GM12878 (cell line): ENCODE measurements around the gene OSBPL3. TPM values are rescaled to one million over a fixed set of nuclear protein-coding genes. Genes with fewer than 3 reads are reported as not detected.
A peak's percentile ranks its signal among the peaks of the same experiment; 100 is the strongest.

Experiments
- ATAC-seq: fragments of 200-7000 bp; cut with Tn5 transposase; 3 replicates; pipeline ENCODE4 v1.9.1; 2020; ENCODE audit warnings: mild to moderate bottlenecking, moderate library complexity
- BruUV-seq: library from RNA; stranded (reverse); fragments of 400-500 nt; replicated peaks from 2 replicates; lab custom pipeline; 2021; lab: Mats Ljungman, UMichigan
- CTCF ChIA-PET: fragments of 300-600 bp; sonication (Branson Sonifier 250); formaldehyde crosslinking; extraction: SDS; loops from one replicate; lab custom pipeline; 2021; ENCODE audit warnings: inconsistent platforms; lab: Yijun Ruan, JAX
- POLR2A ChIA-PET: fragments of 350-600 bp; formaldehyde crosslinking; extraction: SDS; loops from one replicate; lab custom pipeline; 2021; ENCODE audit warnings: inconsistent platforms; lab: Charles Lee
- RAD21 ChIA-PET: fragments of 300-600 bp; sonication (Branson Sonifier 250); formaldehyde crosslinking; loops from one replicate; lab custom pipeline; 2023; ENCODE audit warnings: antibody characterized with exemption; ENCODE audit not compliant: unreplicated experiment; lab: Charles Lee
- SMC1A ChIA-PET: fragments of 300-600 bp; sonication (Branson Sonifier 250); formaldehyde crosslinking; loops from one replicate; lab custom pipeline; 2023; ENCODE audit not compliant: unreplicated experiment, uncharacterized antibody; lab: Charles Lee
- DNase-seq: peaks from one replicate; pipeline ENCODE4 v3.0.0-alpha.2; 2011; ENCODE audit warnings: low read depth, low spot score
- FAIRE-seq: peaks from 3 replicates; lab custom pipeline; 2011; peaks lifted over from hg19 to GRCh38; lab: Jason Lieb, UNC
- H2AFZ ChIP-seq: 2 replicates; pipeline ENCODE4 v1.6.0; 2011; ENCODE audit warnings: low read depth, low read length, control low read depth; ENCODE audit not compliant: control insufficient read depth
- H3K27ac ChIP-seq: 2 replicates; pipeline ENCODE4 v1.5.1; 2011; ENCODE audit warnings: control low read depth; ENCODE audit not compliant: control insufficient read depth, insufficient read depth
- H3K27me3 ChIP-seq, 2 experiments: replicated peaks in 1 of 2; 2 replicates each; pipeline versions ENCODE4 v1.6.0 to v1.6.1; 2011; ENCODE audit warnings: low read length in 1 of 2; ENCODE audit not compliant: control insufficient read depth in 2 of 2, insufficient read depth in 2 of 2
- H3K36me3 ChIP-seq, 2 experiments: 2 replicates each; pipeline ENCODE4 v1.5.1; 2011; ENCODE audit warnings: low read length in 1 of 2; ENCODE audit not compliant: control insufficient read depth in 2 of 2, insufficient read depth in 2 of 2
- H3K4me1 ChIP-seq: 2 replicates; pipeline ENCODE4 v1.6.1; 2011; ENCODE audit warnings: mild to moderate bottlenecking, low read length, moderate library complexity, mixed read lengths; ENCODE audit not compliant: control insufficient read depth, insufficient read depth
- H3K4me2 ChIP-seq: 2 replicates; pipeline ENCODE4 v1.6.0; 2011; ENCODE audit warnings: control low read depth; ENCODE audit not compliant: control insufficient read depth, insufficient read depth
- H3K4me3 ChIP-seq: fragments of 200-600 bp; sonication (generic); 2 replicates; pipeline ENCODE4 v1.5.1; 2016
- H3K79me2 ChIP-seq: 2 replicates; pipeline ENCODE4 v1.6.0; 2011; ENCODE audit warnings: low read length; ENCODE audit not compliant: control insufficient read depth, insufficient read depth
- H3K9ac ChIP-seq: 2 replicates; pipeline ENCODE4 v1.8.0; 2011; ENCODE audit warnings: low read length, control low read depth, mixed read lengths; ENCODE audit not compliant: control insufficient read depth, insufficient read depth
- H3K9me3 ChIP-seq: replicated peaks from 3 replicates; pipeline ENCODE4 v1.5.1; 2011; ENCODE audit warnings: mild to moderate bottlenecking, low read length; ENCODE audit not compliant: control insufficient read depth, insufficient read depth
- H4K20me1 ChIP-seq: 2 replicates; pipeline ENCODE4 v1.6.0; 2011; ENCODE audit not compliant: control insufficient read depth, insufficient read depth
- LARP7 ChIP-seq: fragments of 450-650 bp; IDR thresholded peaks from 2 replicates; pipeline ENCODE4 v1.6.1; 2017; ENCODE audit warnings: mild to moderate bottlenecking
- MTA2 ChIP-seq: fragments of 450-650 bp; IDR thresholded peaks from 2 replicates; pipeline ENCODE4 v1.6.1; 2016; ENCODE audit warnings: low read depth, mild to moderate bottlenecking, moderate library complexity
- RUNX3 ChIP-seq: IDR thresholded peaks from 2 replicates; pipeline ENCODE4 v1.6.1; 2012; ENCODE audit warnings: low read length, inconsistent platforms
- WGBS: methylation state at CpG from one replicate; pipeline ENCODE4 v1.1.6; 2016; ENCODE audit warnings: low lambda C conversion rate; ENCODE audit not compliant: insufficient replicate concordance, insufficient coverage; ENCODE audit errors: missing lambda C conversion rate; 5-methylcytosine and 5-hydroxymethylcytosine counted together
- in situ Hi-C: fragments of 300-500 bp; cut with MboI; formaldehyde crosslinking; loops from 9 replicates; pipeline ENCODE4 v1.14.3; 2018; ENCODE audit warnings: mixed read lengths
- intact Hi-C: fragments of 100-400 bp; cut with micrococcal nuclease; formaldehyde crosslinking; loops from one replicate; pipeline ENCODE4 v1.14.2; 2022; ENCODE audit not compliant: unreplicated experiment
- polyA plus RNA-seq, 11 experiments: library from polyadenylated mRNA; depleted of rRNA in 4 of 11; unstranded in 6 of 11; stranded (reverse) in 5 of 11; fragments of >200 nt; fragmentation: Nextera tagmentation in 4 of 11; fragmentation: Illumina TruSeq in 1 of 11; extraction: Ambion mirVana in 4 of 11; extraction: Trizol in 1 of 11; gene quantifications; 1 replicate in 1 of 11; 2 replicates in 10 of 11; pipeline versions ENCODE4 v1.2.1 to v1.2.3, GENCODE V29; 2011 to 2016; ENCODE audit warnings: inconsistent platforms in 2 of 11, missing spikeins in 2 of 11, low read depth in 1 of 11
- total RNA-seq, 4 experiments: library from RNA; depleted of rRNA in 3 of 4; stranded (reverse); fragments of >200 nt in 3 of 4; fragmentation: Illumina TruSeq in 1 of 4; extraction: Trizol in 1 of 4; gene quantifications; 2 replicates each; pipeline versions ENCODE4 v1.2.1 to v1.2.3, GENCODE V29; 2013 to 2021
- TF ChIP-seq, protein P1 (sequence below): fragments of 450-650 bp; IDR thresholded peaks from 2 replicates; pipeline ENCODE4 v1.6.1; 2016; ENCODE audit warnings: mild to moderate bottlenecking

The OSBPL3 gene
- total and polyA plus RNA-seq, 10 of the 15 experiments (the other 5 are each of a cell fraction or from before 2014, with no cell fraction given): 6.1 to 46.6 (median 27.0) TPM

DNA sequence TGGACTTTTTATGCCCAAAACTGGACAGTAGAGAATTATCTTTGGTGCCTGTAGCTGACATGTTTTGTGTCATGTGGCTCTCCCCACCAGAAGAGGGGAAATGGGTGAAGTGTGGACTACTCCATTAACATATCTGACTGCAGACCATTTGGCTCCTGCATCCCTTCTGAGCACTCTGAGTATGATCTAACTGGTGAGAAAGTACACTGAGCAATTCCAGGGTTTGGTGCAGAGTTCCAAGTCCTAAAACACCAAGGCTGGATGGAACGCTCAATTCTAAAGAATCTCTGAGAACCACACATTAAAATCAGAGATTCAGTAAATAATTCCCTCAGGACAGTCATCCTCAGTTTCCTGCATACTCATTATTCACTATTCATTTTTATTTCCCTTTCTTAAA is 22.8 kb upstream of the OSBPL3 start:
- H3K79me2 ChIP-seq: no peaks in the 10 kb centered on the region
- no peaks in the 10 kb centered on the region for H4K20me1 ChIP-seq
- 69% methylated on average over 1 of the region's 1 CpG for WGBS
- in situ Hi-C loops (no loop called here), intact Hi-C loops (no loop called here)
- H3K27me3 ChIP-seq: no peaks in the 10 kb centered on the region
- TF ChIP-seq RUNX3: no peak
- no peaks in the 10 kb centered on the region for H3K9me3 ChIP-seq
- ChIA-PET CTCF (interaction anchor here (0.8 kb wide), 1 partner anchor 96 kb away, joined by 3 read pairs; no protein-coding TSS in a partner anchor), RAD21 (interaction anchor here (0.7 kb wide), 1 partner anchor 67 kb away, joined by 3 read pairs; no protein-coding TSS in a partner anchor), POLR2A (no interaction called here), SMC1A (interaction anchor here (0.8 kb wide), 1 partner anchor 9 kb away, joined by 4 read pairs; no protein-coding TSS in a partner anchor)
- H3K4me3 ChIP-seq: no peak overlapping the region
- H3K4me1 ChIP-seq: no peaks in the 10 kb centered on the region
- no peak overlapping the region for H2AFZ ChIP-seq
- FAIRE-seq (no peak), DNase-seq (no peak), ATAC-seq (no peak)
- no peak overlapping the region for H3K9ac ChIP-seq
- no peak overlapping the region for H3K4me2 ChIP-seq
- no peaks in the 10 kb centered on the region for H3K36me3 ChIP-seq
- BruUV-seq: no TSS peak
- H3K27ac ChIP-seq: no peak overlapping the region

DNA sequence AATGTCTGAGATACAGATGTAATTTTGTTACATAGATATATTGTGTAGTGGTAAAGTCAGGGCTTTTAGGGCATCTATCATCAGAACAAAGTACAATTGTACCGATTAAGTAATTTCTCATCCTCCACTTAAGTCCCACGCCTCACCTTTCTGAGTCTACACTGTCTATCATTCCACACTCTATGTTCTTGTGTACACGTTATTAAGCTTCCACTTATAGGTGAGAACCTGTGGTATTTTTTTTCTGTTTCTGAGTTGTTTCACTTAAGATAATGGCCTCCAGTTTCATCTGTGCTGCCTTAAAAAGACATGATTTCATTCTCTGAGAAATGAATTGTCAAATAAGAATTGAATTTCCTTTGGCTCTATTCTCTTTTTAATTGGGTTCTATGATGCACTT is 15.5 kb upstream of the OSBPL3 start:
- ChIA-PET SMC1A (interaction anchor here (0.7 to 0.9 kb wide), 2 partner anchors 13 to 98 kb away, joined by 3 to 4 read pairs; no protein-coding TSS in a partner anchor), POLR2A (no interaction called here), RAD21 (no interaction called here), CTCF (interaction anchor here (1.1 to 1.6 kb wide), 3 partner anchors 27 to 183 kb away, joined by 3 to 4 read pairs (median 3); no protein-coding TSS in a partner anchor)
- no TSS peak for BruUV-seq
- DNase-seq: no peak
- Histone ChIP-seq H3K4me2 (no peak overlapping the region), H4K20me1 (no peaks in the 10 kb centered on the region), H3K4me3 (no peak overlapping the region), H3K9ac (no peak overlapping the region), H3K36me3 (no peaks in the 10 kb centered on the region), H3K27me3 (no peaks in the 10 kb centered on the region), H3K79me2 (no peaks in the 10 kb centered on the region), H3K27ac (no peak overlapping the region), H3K4me1 (no peaks in the 10 kb centered on the region), H3K9me3 (no peaks in the 10 kb centered on the region), H2AFZ (no peak overlapping the region)
- 58% methylated on average over 3 of the region's 3 CpGs for WGBS
- TF ChIP-seq, protein P1, sequence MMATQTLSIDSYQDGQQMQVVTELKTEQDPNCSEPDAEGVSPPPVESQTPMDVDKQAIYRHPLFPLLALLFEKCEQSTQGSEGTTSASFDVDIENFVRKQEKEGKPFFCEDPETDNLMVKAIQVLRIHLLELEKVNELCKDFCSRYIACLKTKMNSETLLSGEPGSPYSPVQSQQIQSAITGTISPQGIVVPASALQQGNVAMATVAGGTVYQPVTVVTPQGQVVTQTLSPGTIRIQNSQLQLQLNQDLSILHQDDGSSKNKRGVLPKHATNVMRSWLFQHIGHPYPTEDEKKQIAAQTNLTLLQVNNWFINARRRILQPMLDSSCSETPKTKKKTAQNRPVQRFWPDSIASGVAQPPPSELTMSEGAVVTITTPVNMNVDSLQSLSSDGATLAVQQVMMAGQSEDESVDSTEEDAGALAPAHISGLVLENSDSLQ: peak; percentile 62; the same call in 1 of the 2 replicates
- peak; percentile 44; the same call in 1 of the 2 replicates for TF ChIP-seq MTA2
- TF ChIP-seq LARP7: no peak
- intact Hi-C loops (no loop called here), in situ Hi-C loops (no loop called here)
- ATAC-seq: peak; percentile 57
- no peak for FAIRE-seq
